Endothelial cell of umbilical vein (primary cell): ENCODE data around the gene ADAT3. TPM values are rescaled to one million over a fixed set of nuclear protein-coding genes. Genes with fewer than 3 reads are reported as not detected.
A peak's percentile ranks its signal among the peaks of the same experiment; 100 is the strongest.

Experiments
- BruUV-seq: library from RNA; stranded (reverse); fragments of 400-500 nt; replicated peaks from 2 replicates; lab custom pipeline; 2021; lab: Mats Ljungman, UMichigan
- CTCF ChIA-PET: fragments of 300-600, 350-600 bp; sonication (Branson Sonifier 250); formaldehyde crosslinking; loops from one replicate; lab custom pipeline; 2021; ENCODE audit warnings: antibody characterized with exemption, inconsistent platforms; lab: Charles Lee
- POLR2A ChIA-PET: fragments of 300-600, 350-600 bp; sonication (Branson Sonifier 250); formaldehyde crosslinking; loops from one replicate; lab custom pipeline; 2021; ENCODE audit warnings: antibody characterized with exemption, inconsistent platforms; lab: Charles Lee
- DNase-seq: peaks from one replicate; pipeline ENCODE4 v3.0.0-alpha.2; 2011; ENCODE audit warnings: low read depth, low spot score
- FAIRE-seq: peaks from 2 replicates; lab custom pipeline; 2011; peaks lifted over from hg19 to GRCh38; lab: Jason Lieb, UNC
- H2AFZ ChIP-seq: 2 replicates; pipeline ENCODE4 v1.6.0; 2012; ENCODE audit warnings: low read depth, low read length, control low read depth, inconsistent platforms
- H3K27ac ChIP-seq: 2 replicates; pipeline ENCODE4 v1.5.1; 2011; ENCODE audit warnings: low read depth, mild to moderate bottlenecking, control low read depth, low read length, moderate library complexity; ENCODE audit not compliant: insufficient read depth
- H3K27me3 ChIP-seq, 2 experiments: 2 replicates each; pipeline versions ENCODE4 v1.6.0 to v1.6.1; 2011; ENCODE audit warnings: low read length in 2 of 2, mixed read lengths in 1 of 2; ENCODE audit not compliant: control insufficient read depth in 2 of 2, insufficient read depth in 2 of 2
- H3K36me3 ChIP-seq, 2 experiments: 2 replicates in 1 of 2; 3 replicates in 1 of 2; pipeline ENCODE4 v1.5.1; 2011; ENCODE audit warnings: low read length in 2 of 2, mild to moderate bottlenecking in 1 of 2, moderate library complexity in 1 of 2; ENCODE audit not compliant: control insufficient read depth in 2 of 2, insufficient read depth in 2 of 2; ENCODE audit errors: extremely low read depth in 1 of 2
- H3K4me1 ChIP-seq: 3 replicates; pipeline ENCODE4 v1.5.1; 2011; ENCODE audit warnings: mild to moderate bottlenecking, low read length; ENCODE audit not compliant: control insufficient read depth, insufficient read depth; ENCODE audit errors: extremely low read depth
- H3K4me2 ChIP-seq: 2 replicates; pipeline ENCODE4 v1.6.1; 2011; ENCODE audit warnings: low read length, control low read depth, mixed read lengths; ENCODE audit not compliant: insufficient read depth
- H3K4me3 ChIP-seq, 3 experiments: fragments of 200-600 bp in 1 of 3; sonication (generic), shearing (Covaris generic) in 1 of 3; replicated peaks in 1 of 3; 2 replicates each; pipeline ENCODE4 v1.5.1; 2011 to 2016; ENCODE audit warnings: control low read depth in 3 of 3, low read length in 3 of 3, mild to moderate bottlenecking in 2 of 3, inconsistent platforms in 1 of 3, low read depth in 1 of 3, moderate library complexity in 1 of 3; ENCODE audit not compliant: insufficient read depth in 1 of 3
- H3K79me2 ChIP-seq: 2 replicates; pipeline ENCODE4 v1.6.0; 2012; ENCODE audit warnings: low read length, inconsistent platforms; ENCODE audit not compliant: control insufficient read depth, insufficient read depth
- H3K9ac ChIP-seq: replicated peaks from 2 replicates; pipeline ENCODE3; 2011; ENCODE audit warnings: low read length, control low read depth; ENCODE audit not compliant: insufficient read depth; ENCODE audit errors: extremely low read depth
- H3K9me1 ChIP-seq: replicated peaks from 3 replicates; pipeline ENCODE4 v1.6.0; 2011; ENCODE audit warnings: mild to moderate bottlenecking, low read length; ENCODE audit not compliant: control insufficient read depth, insufficient read depth; ENCODE audit errors: extremely low read depth
- H3K9me3 ChIP-seq: replicated peaks from 2 replicates; pipeline ENCODE4 v1.5.1; 2012; ENCODE audit warnings: low read length, inconsistent platforms; ENCODE audit not compliant: control insufficient read depth, insufficient read depth
- H4K20me1 ChIP-seq: replicated peaks from 2 replicates; pipeline ENCODE3; 2011; ENCODE audit warnings: mild to moderate bottlenecking, low read length; ENCODE audit not compliant: control insufficient read depth, insufficient read depth; ENCODE audit errors: extremely low read depth
- CTCF ChIP-seq, 2 donors: IDR thresholded peaks; 1 replicate in 1 of 2; 2 replicates in 1 of 2; pipeline ENCODE4 v1.5.1; 2011; ENCODE audit warnings: low read length in 2 of 2, mild to moderate bottlenecking in 2 of 2, moderate library complexity in 2 of 2, control low read depth in 1 of 2, inconsistent platforms in 1 of 2, low read depth in 1 of 2; ENCODE audit not compliant: insufficient read depth in 1 of 2; ENCODE audit errors: extremely low read depth in 1 of 2
- EZH2 ChIP-seq: IDR thresholded peaks from 2 replicates; pipeline ENCODE4 v1.6.1; 2012; ENCODE audit warnings: borderline replicate concordance, low read depth, mild to moderate bottlenecking, moderate library complexity, low read length, inconsistent platforms; ENCODE audit not compliant: severe bottlenecking
- FOS ChIP-seq: IDR thresholded peaks from 2 replicates; pipeline ENCODE4 v1.6.1; 2011; ENCODE audit warnings: mild to moderate bottlenecking, low read length, moderate library complexity, borderline replicate concordance; ENCODE audit not compliant: insufficient read depth
- GATA2 ChIP-seq: IDR thresholded peaks from 2 replicates; pipeline ENCODE4 v1.7.0; 2011; ENCODE audit warnings: low read depth, mild to moderate bottlenecking, moderate library complexity, mixed read lengths, low read length; ENCODE audit not compliant: insufficient read length, insufficient read depth
- JUN ChIP-seq: IDR thresholded peaks from 2 replicates; pipeline ENCODE4 v1.6.1; 2011; ENCODE audit warnings: borderline replicate concordance, low read depth; ENCODE audit not compliant: insufficient read length, insufficient read depth
- MAX ChIP-seq: IDR thresholded peaks from 2 replicates; pipeline ENCODE4 v1.6.1; 2011; ENCODE audit not compliant: insufficient read depth, insufficient read length
- MYC ChIP-seq: IDR thresholded peaks from one replicate; pipeline ENCODE4 v1.6.1; 2011; ENCODE audit warnings: mild to moderate bottlenecking, low read depth, low read length
- POLR2A ChIP-seq: IDR thresholded peaks from 2 replicates; pipeline ENCODE4 v1.6.1; 2012; ENCODE audit warnings: low read depth, mild to moderate bottlenecking, control low read depth, low read length
- POLR2AphosphoS5 ChIP-seq: IDR thresholded peaks from 2 replicates; pipeline ENCODE4 v1.6.1; 2012; ENCODE audit warnings: low read depth, mild to moderate bottlenecking, control low read depth, low read length, moderate library complexity; ENCODE audit not compliant: insufficient read depth
- dilution Hi-C: fragments of 300-500 bp; cut with MboI; formaldehyde crosslinking; loops from one replicate; pipeline ENCODE4 v1.15.0; 2019; ENCODE audit warnings: low sequenced_read_pairs; ENCODE audit not compliant: extremely low pct_ligation_motif_present
- intact Hi-C: fragments of 100-400 bp; cut with micrococcal nuclease; formaldehyde crosslinking; loops from one replicate; pipeline ENCODE4 v1.10.0; 2022
- polyA plus RNA-seq, 4 experiments: library from polyadenylated mRNA; depleted of rRNA in 3 of 4; stranded (reverse) in 3 of 4; unstranded in 1 of 4; fragments of >200 nt; gene quantifications; 2 replicates each; pipeline versions ENCODE4 v1.2.1 to v1.2.3, GENCODE V29; 2011 to 2012; ENCODE audit warnings: missing spikeins in 1 of 4
- total RNA-seq: library from RNA; stranded (reverse); gene quantifications from 2 replicates; pipeline ENCODE4 v1.2.3, GENCODE V29; 2021

The ADAT3 gene
- total and polyA plus RNA-seq, 2 donors (not counting 3 experiments of a cell fraction or from before 2014, with no cell fraction given): 5.7 to 11.7 TPM

- no peaks in the 10 kb centered on the region for H3K4me1 ChIP-seq
- dilution Hi-C loops: no loop called here
- BruUV-seq: TSS peak; percentile 69
- ChIA-PET CTCF (interaction anchor here (0.9 to 1.0 kb wide), 2 partner anchors 41 to 187 kb away, joined by 3 to 4 read pairs; no protein-coding TSS in a partner anchor), POLR2A (interaction anchor here (0.6 to 0.7 kb wide), 2 partner anchors 13 to 14 kb away, joined by 3 read pairs; no protein-coding TSS in a partner anchor)
- intact Hi-C loops: loop anchor here (1.0 kb wide), 3 partner anchors 21 to 42 kb away; partner anchors contain the start of gene ABHD17A
- H4K20me1 ChIP-seq: no peaks in the 10 kb centered on the region
- no peak for DNase-seq
- H3K79me2 ChIP-seq: peaks cover 45% of the 10 kb centered on the region
- H3K9me3 ChIP-seq: no peaks in the 10 kb centered on the region
- no peak for FAIRE-seq
- H3K27me3 ChIP-seq: no peaks in the 10 kb centered on the region
- peak overlapping the region; percentile 55 for H2AFZ ChIP-seq
- H3K9me1 ChIP-seq: no peaks in the 10 kb centered on the region
- peak overlapping the region; percentile 74 for H3K4me2 ChIP-seq
- H3K4me3 ChIP-seq: peak overlapping the region; percentile 2 to 63 (median 55)
- no peaks in the 10 kb centered on the region for H3K36me3 ChIP-seq
- TF ChIP-seq POLR2A (no peak), FOS (no peak), EZH2 (no peak), MAX (no peak), GATA2 (no peak), MYC (no peak), POLR2AphosphoS5 (no peak), JUN (no peak), CTCF (IDR thresholded peaks at IDR 0.05; ENCODE audit: extremely low read depth in 1 of 2, insufficient read depth in 1 of 2, low read depth in 1 of 2, low read length in 2 of 2) (no peak)
- peak overlapping the region; percentile 83 for H3K9ac ChIP-seq
- peak overlapping the region; percentile 73 for H3K27ac ChIP-seq
Measured at GRCh38 chr19:1905863-1906375, 720 bp downstream of the ADAT3 start.
